ENCODE measurements around the gene DTL.

The DTL gene

DNA sequence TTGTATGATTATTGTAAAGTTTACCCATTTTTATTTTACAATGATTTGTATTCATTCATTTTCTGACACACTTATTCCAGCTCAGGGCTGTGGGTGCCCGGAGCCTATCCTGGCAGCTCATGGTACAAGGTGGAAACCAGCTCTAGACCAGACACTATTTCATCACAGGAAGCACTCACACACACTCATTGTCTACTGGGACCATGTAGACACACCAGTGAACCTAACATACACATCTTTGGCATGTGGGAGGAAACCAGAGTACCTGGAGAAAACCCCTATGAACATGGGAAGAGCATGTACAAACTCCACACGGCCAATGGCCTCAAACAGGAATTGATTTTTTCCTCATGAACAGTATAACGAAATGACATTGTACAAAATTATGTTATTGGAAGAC is 2.4 kb downstream of the DTL start:
- DNase-seq (ENCODE audit: low read depth in 3 of 3), result no peak

DNA sequence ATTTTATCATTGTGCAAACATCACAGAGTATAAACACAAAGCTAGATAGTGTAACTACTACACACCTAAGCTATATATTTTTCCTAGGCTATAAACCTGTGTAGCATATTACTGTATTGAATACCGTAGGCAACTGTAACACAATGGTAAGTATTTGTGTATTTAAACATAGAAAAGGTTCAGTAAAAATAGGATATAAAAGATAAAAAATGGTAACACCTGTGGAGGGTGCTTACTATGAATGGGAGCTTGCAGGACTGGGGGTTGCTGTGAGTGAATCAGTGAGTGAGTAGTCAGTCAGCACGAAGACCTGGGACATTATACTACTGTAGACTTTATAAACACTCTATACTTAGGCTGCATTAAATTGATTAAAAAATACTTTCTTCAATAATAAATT is 4.1 kb downstream of the DTL start:
- no peak for DNase-seq (ENCODE audit: low read depth in 3 of 3)

DNA sequence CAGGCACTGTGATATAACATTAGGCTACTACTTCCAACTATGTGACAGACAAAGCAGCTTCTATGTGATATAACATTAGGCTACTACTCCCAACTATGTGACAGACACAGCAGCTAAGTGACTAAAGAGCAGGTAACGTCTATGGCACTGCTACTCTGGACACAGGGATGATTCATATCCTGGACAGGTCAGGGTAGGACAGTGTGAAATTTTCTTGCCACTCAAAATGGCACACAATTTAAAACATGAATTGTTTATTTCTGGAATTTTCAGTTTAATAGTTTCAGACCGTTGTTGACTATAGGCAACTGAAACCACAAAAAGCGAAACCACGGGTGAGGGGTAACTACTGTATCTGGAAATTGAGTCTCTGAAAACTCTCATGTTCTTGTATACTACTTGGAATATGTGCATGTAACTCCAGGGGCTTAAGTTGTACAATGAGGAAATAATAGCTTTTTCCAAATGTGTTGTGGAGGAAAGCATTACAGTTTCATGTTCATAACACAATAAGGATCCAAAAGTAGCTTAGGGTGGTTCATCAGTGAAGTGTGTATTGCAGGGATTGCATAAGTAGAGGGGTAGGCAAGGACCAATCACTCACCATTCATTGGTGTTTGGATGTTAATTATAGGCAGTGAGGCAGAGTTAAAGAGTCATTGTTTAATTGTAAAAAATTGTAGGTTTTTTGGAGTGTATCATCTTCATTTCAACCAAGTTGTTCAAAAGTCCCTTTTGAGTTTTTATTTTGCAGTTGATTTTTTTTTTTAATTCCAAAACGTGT is 5.3 kb downstream of the DTL start:
- DNase-seq (ENCODE audit: low read depth in 3 of 3), result no peak

DNA sequence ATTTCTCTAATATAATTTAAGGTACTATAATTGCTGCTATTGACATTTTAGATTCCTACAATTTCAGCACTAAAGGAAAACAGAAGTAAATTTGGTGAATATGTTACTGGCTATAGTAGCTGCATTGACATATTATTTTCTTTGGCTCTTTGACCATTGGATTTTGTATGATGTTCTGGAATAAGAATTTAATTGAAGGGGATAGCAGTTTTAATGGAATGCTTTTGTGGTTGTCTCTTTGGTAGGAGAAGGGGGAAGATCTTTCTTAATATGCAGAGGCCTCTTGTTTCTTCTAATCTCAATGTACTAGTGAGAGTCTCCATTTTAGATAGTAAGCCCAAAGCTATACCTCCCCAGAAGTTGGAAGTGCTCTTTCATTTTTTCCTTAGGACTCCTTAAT is 6.9 kb downstream of the DTL start:
- DNase-seq (ENCODE audit: low read depth in 3 of 3), result no peak

DNA sequence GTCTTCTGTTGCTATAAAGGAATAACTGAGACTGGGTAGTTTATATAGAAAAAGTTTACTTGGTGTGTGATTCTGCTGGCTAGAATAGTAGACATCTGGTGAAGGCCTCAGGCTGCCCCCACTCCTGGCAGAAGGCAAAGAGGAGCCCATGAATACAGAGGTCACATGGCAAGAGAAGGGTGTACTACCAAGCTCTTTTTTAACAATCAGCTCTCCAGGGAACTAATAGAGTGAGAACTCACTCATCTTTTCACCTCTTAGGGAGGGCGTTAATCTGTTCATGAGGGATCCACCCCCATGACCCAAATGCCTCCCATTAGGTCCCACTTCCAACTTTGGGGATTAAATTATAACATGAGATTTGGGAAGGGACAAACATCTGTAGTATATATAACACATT is 9.3 kb downstream of the DTL start:
- DNase-seq (ENCODE audit: low read depth in 3 of 3), result no peak

DNA sequence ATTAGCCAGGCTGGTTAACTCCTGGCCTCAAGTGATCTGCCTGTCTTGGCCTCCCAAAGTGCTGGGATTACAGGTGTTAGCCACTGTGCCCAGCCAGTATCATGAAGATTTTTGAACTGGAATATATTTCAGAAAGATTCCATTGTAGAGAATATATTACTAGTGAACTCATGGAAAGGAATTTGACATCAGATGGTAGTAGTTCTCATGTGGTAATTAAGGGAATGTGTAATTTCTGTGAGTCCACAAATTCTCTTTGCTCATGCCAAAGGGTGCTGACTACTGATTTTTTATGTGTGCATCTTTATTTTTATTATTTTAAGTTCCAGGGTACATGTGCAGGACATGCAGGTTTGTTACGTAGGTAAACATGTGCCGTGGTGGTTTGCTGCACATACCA is 10.4 kb downstream of the DTL start:
- DNase-seq (ENCODE audit: low read depth in 3 of 3), result no peak

DNA sequence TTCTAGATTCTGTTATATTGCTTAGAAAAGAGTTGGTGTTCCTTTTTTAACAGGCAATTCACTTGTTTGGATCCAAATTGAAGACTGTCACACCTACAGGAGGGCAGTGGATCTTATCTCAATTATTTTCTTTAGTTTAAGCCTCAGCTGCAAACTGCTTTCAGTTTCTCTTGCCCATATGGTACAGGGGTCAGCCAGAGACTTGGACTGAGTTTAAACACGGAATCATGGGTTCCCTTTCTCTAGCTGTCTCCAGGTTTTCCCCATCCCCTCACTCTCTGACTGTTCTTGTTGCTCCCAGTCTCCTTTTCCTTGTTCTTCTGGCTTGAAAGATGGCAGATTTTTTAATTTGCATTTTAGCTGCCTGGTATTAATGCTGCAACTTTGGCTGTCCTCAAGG is 18.4 kb downstream of the DTL start:
- no peak for DNase-seq (ENCODE audit: low read depth in 3 of 3)

DNA sequence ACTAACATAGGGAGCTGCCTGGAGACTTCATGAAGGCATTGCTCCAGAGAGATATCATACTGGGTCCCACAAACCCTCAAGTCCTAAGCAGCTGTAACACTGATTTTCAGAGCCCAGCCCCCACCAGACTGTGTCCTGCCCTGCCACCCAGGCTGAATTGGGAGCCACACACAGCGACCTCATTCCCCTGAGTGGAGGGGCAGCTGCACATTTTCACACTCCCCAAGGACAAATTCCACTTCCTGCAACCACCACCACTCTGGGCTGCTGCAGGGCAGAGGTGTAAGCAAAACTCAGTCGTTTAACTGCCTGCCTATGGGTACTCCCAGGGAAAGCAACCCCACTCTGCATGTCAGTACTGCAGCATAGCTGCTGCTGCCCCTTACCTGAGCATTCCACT is 19.8 kb downstream of the DTL start:
- no peak for DNase-seq (ENCODE audit: low read depth in 3 of 3)

DNA sequence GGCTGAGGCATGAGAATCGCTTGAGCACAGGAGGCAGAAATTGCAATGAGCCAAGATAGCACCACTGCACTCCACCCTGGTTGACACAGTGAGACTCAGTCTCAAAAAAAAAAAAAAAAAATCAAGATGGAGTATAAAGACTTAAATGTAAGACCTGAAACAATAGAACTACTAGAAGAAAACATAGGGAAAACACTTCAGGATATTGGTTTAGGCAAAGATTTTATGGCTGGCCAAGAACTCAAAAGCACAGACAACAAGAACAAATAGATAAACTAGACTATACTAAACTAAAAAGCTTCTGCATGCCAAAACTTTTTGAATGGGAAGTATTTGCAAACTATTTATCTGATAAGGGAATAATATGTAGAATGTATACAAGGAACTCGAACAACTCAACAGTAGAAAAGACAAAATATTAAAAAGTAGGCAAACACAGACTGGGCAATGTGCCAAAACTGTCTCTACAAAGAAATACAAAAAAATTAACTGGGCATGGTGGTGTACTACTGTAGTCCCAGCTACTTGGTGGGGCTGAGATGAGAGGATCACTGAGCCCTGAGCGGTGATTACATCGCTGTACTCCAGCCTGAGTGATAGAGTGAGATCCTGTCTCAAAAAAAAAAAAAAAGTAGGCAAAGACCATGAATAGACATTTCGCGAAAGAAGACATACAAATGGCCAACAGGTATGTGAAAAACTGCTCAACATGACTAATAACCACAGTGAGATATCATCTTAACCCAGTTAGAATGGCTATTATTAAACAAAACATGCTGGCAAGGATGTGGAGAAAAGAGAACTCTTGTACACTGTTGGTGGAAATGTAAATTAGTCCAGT is 25.3 kb downstream of the DTL start:
- DNase-seq (ENCODE audit: low read depth in 3 of 3), result no peak

DNA sequence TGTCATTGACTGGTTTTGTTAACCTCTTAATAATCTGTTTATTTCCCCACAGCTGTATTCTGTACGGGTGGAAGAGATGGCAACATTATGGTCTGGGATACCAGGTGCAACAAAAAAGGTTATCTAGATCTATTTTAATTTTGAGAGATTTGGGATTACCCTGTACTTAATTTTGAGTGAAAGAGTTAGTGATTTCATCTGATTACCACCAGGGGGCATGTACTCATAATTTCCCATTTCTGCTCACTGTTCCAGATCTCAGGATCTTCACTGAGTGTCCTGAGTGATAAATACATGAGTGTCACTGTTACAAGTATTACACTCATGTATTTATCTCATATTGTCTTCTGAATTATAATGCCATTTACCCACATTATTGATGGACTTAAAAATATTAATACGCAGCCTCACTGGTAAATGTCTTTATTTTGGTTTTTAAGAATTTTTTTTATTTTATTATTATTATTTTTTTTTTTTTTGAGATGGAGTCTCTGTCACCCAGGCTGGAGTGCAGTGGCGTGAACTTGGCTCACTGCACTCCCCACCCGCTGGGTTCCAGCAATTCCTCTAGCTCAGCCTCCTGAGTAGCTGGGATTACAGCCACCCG is 27.4 kb downstream of the DTL start:
- no peak for DNase-seq (ENCODE audit: low read depth in 3 of 3)

DNA sequence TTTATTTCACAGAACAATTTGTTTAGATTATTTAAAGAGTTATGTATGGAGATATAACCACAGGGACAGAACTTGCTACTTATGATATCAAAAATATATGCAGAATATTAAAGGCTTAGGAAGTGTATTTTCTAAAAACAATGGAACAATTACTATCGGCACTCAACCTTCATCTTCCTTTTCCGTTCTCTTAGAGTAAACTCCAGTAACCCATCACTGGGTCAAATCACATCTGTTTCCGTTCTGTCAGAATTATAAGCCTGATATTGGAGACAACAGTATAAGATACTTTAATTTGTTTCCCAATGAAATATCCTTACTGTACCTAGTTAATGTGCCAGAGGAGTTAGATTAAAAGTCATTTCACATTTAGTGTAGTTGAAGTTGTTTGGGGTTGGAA is 32.2 kb downstream of the DTL start:
- DNase-seq (ENCODE audit: low read depth in 3 of 3), result no peak

DNA sequence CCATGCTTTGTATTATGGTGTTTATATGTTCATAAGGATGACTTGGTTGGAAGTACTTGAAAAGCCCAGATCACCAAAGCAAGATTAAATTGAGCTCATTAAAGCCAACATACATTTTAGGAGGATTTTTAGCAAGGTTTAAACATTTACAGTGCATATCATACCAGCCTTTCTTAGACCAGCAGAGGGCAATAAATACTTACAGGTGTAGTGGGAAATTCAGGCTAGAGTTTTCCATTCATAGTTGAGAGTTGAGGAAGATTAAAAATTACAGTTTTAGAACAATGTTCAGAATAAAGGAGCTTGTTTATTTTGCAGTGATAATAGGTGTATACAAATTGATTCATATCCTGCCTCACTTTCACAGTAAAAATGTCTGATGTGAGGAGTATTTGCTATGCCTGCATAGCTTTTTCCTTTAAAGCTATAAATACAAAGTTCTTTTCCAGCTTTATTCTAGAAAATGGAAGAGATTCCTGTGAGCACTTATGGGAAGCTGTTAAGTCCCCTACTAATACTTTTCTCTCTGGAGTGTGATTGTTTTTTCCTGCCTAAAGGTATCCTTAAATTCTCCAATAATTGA is 35.3 kb downstream of the DTL start:
- DNase-seq (ENCODE audit: low read depth in 3 of 3), result no peak

DNA sequence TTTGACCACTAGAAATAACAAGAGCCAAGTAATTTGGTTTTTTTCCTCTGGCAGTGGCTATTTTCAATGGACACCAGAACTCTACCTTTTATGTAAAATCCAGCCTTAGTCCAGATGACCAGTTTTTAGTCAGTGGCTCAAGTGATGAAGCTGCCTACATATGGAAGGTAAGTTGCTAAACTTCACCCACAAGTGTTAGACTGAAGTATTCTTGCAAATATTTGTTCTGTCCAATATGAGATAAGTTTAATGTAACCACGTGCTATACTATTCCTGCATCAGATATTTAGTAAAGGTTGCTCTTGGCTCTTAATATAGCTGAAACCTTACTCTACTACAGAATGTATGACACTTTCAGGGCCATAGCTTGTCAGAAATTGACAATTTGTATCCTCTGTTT is 36.5 kb downstream of the DTL start:
- DNase-seq (ENCODE audit: low read depth in 3 of 3), result no peak

DNA sequence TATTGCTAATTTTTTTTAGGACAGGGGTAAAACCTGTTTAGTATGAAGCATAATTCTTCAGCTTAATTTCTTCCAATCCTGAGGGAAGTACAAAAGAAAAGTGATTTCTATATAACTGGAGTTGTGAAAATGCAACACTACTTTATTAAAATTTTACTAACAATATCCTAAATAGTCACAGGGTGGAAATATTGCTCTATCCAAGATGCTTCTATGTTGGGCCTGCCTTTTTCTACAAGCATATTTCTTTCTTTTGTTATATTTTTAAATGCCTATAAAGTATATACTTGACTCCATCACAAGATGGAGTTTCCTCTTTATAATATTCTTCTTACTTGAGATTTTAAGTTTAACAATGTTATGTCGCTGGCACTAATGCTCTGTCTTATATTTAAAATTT is 37.9 kb downstream of the DTL start:
- no peak for DNase-seq (ENCODE audit: low read depth in 3 of 3)

DNA sequence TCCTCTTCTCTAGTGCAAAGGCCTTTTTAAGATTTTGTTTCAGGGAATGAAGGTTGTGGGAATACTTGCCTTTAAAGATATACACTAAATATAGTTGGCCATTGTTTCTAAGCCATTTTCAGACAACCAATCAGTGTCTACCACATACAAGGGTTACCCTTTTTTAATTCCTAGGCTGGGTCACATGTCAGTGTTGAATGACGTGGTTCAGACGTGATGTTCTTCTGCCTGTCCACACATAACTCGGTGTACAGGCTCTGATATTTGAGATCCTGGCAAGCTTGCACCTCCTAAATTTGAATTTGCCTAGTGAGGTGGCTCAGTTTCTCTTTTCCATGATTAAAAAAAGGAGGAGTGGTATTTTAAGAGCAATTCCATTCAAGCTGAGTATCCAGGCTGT is 38.8 kb downstream of the DTL start:
- DNase-seq (ENCODE audit: low read depth in 3 of 3), result no peak

DNA sequence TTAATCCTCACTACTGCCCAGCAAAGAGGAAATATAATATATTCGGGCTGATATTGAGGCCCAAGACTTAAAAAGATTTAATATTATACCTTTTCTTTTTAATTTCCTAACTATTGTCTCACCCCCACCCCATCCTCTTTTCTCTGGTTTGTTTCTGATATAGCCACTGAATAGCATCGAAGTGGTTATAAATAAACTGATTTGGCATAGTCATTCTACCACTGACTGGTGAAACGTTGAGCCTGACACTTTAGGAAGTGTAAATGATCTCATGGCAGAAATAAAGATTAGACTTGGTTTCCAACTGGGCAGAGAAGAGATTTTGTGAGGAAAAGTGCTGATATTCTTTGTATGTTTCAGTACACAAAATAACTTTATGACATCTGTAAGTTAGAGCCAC is 39.3 kb downstream of the DTL start:
- DNase-seq (ENCODE audit: low read depth in 3 of 3), result no peak

DNA sequence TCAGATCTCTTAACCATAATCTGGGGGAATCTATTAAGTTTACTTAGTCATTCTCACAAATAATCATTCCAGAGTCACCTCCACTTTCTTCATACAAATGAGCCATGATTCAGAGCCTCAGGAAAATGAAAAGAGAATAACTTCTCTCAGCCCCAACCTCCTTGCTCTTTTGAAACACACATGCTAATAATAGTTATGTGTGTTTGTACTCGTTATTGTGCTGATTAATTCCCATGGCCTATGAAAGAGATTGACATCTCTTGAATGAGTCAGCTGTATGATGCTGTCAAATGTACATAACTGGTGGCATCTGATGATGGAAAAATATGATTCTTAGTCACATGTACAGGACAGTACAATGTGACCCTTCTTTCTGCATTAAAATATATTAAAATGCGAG is 41.5 kb downstream of the DTL start:
- DNase-seq (ENCODE audit: low read depth in 3 of 3), result no peak

DNA sequence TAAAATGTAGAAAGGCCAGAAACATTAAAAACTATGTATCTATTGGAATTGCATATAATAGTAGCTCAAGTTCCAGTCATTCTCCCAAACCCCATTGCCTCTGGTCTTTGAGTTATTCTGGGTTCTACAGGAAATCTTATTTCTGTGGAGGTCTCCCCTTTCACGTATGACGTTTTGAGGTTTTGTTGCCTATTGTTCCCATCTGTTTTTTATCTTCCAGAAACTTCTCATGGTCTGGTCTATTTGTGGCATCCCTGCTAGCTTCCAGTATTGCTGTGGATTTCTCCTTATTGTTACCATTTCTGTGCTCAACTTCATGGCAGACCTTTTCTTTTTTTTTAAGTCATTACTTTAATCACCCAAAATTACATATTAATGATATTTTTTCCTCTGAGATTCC is 43.3 kb downstream of the DTL start:
- no peak for DNase-seq (ENCODE audit: low read depth in 3 of 3)

DNA sequence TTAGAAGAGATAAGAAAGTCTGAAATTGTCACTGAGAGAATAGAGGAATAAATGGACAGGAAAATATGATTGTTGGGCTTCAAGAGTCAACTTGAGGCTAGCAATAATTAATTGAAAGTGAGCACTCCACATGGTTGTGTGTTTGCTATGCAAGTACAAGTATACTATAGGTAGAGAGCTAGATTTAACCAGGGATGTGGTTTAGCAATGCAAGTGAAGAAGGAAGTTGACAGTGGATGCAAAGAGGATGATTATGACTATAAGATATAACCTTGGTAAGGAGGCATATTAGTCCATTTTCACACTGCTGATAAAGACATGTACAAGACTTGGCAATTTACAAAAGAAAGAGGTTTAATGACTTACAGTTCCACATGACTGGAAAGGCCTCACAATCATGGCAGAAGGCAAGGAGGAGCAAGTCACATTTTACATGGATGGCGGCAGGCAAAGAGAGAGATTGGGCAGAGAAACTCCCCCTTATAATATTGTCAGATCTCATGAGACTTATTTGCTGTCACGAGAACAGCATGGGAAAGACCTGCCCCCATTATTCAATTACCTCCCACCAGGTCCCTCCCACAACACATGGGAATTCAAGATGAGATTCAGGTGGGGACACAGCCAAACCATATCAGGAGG is 47.3 kb downstream of the DTL start:
- DNase-seq (ENCODE audit: low read depth in 3 of 3), result no peak

DNA sequence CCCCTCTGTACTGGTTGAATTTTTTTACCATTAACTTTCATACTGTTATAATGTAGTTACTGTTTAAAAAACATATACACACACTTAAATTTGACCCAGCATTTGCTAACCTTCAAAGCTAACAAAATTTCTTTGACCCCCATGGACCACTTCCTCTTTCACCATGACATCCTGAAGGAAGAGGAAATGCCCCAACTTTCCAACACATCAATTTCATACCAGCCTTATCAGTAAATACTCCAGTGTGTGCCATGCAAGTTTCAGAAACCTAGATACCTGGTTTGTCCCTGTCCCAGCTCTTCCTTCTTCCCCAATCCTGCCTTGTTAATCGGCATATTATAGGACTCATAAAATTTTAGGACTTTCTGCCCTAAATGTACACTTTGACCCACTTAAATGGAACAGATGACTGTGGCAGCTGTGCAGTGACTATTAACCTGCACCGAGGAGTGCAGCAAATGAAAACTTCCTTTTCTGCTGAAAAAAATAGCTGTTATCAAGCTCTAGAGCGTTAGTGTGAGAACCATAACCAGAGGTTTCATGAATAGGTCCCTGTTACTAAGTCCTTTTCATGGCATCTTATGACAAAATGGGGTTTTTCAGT is 54.1 kb downstream of the DTL start:
- DNase-seq (ENCODE audit: low read depth in 3 of 3), result no peak

DNA sequence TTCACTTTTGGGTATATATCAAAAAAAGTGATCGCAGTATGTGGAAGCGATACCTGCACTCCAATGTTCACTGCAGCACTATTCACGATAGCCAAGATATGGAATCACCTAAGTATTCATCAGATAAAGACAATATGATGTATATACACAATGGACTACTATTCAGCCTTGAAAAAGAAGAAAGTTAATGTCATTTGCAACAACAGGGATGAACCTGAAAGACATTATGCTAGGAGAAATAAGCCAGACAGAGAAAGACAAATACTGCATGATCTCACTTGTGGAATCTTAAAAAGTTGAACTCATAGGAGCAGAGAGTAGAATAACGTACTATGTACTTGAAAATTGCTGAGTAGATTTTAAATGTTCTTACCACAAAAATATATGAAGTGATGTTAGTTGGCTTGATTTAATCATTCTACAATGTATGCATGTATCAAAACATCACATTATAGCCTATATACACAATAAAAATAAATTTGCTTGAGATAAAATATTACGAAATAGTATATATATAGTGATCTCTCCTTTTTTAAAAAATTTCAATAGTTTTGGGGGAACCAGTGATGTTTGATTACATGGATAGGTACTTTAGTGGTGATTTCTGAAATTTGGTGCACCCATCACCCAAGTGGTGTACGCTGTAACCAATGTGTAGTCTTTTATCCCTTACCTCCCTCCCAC is 56.0 kb downstream of the DTL start:
- no peak for DNase-seq (ENCODE audit: low read depth in 3 of 3)
